OCI-LY3 (cell line): ENCODE results near the gene PLEKHA8.

Experiments
- CTCF ChIP-seq: fragments of 200-600, 300-600 bp; sonication (generic); IDR thresholded peaks from 2 replicates; pipeline ENCODE4 v1.5.1; 2014; ENCODE audit warnings: antibody characterized with exemption, low read length, low read depth
- EZH2phosphoT487 ChIP-seq: fragments of 200-600 bp; shearing (Covaris generic); IDR thresholded peaks from 2 replicates; pipeline ENCODE4 v1.6.1; 2018; ENCODE audit warnings: antibody characterized with exemption, mixed run types, low read depth

- TF ChIP-seq CTCF: no peak
- no peak for TF ChIP-seq EZH2phosphoT487
These were observed 31.9 kb upstream of the PLEKHA8 start for GRCh38 chr7:29996321-29996720.
